SJSA1 (cell line): ENCODE measurements around the gene POU5F2. TPM values are rescaled to one million over a fixed set of nuclear protein-coding genes. Genes with fewer than 3 reads are reported as not detected.

Experiments used
- DNase-seq, 2 experiments: peaks; one replicate each; pipeline ENCODE4 v3.0.0-alpha.2; 2015 to 2020; ENCODE audit warnings: low spot score in 2 of 2, low read depth in 1 of 2
- H3K27ac ChIP-seq: fragments of 250-450 bp; sonication (Bioruptor Pico); 2 replicates; pipeline ENCODE4 v1.5.1; 2020; ENCODE audit warnings: mild to moderate bottlenecking, moderate library complexity
- H3K27me3 ChIP-seq: fragments of 250-450 bp; sonication (Bioruptor Pico); replicated peaks from 2 replicates; pipeline ENCODE4 v1.5.1; 2020; ENCODE audit warnings: mild to moderate bottlenecking, moderate library complexity
- H3K36me3 ChIP-seq: fragments of 250-450 bp; sonication (Bioruptor Pico); 2 replicates; pipeline ENCODE4 v1.5.1; 2020; ENCODE audit warnings: mild to moderate bottlenecking
- H3K4me1 ChIP-seq: fragments of 250-450 bp; sonication (Bioruptor Pico); replicated peaks from 2 replicates; pipeline ENCODE4 v1.6.1; 2021; ENCODE audit warnings: mild to moderate bottlenecking
- H3K4me3 ChIP-seq: fragments of 250-450 bp; sonication (Bioruptor Pico); 2 replicates; pipeline ENCODE4 v1.5.1; 2020; ENCODE audit warnings: mild to moderate bottlenecking
- H3K9me3 ChIP-seq: fragments of 250-450 bp; sonication (Bioruptor Pico); replicated peaks from 2 replicates; pipeline ENCODE4 v1.5.1; 2020; ENCODE audit warnings: mild to moderate bottlenecking
- total RNA-seq: library from RNA; depleted of rRNA; stranded (reverse); fragments of >200 nt; shearing (Covaris generic); gene quantifications from 2 replicates; pipeline ENCODE4 v1.2.3, GENCODE V29; 2014; rRNA removed

POU5F2 gene
- total RNA-seq, 1 experiment from 2014 or later: 0.26 TPM

GRCh38 chr5:93691997-93692396, 49.4 kb downstream of the POU5F2 start:
- Histone ChIP-seq H3K27ac (no peak overlapping the region), H3K4me1 (no peaks in the 10 kb centered on the region), H3K4me3 (no peak overlapping the region), H3K9me3 (no peaks in the 10 kb centered on the region), H3K36me3 (no peaks in the 10 kb centered on the region), H3K27me3 (no peaks in the 10 kb centered on the region)
- no peak for DNase-seq

Other genes starting within 250 kb of the POU5F2 start
- 6.0 and 9.2 TPM in 2 replicates for gene NR2F1-AS1, start 160.4 kb downstream of the POU5F2 start, total RNA-seq
- gene NR2F1, start 158.4 kb downstream of the POU5F2 start, total RNA-seq: 3.6 and 6.2 TPM in 2 replicates